Naive thymus-derived CD4-positive, alpha-beta T cell (primary cell): ENCODE data around the gene KISS1. TPM values are rescaled to one million over a fixed set of nuclear protein-coding genes. Genes with fewer than 3 reads are reported as not detected.

ENCODE experiments used
- ATAC-seq: fragments of 150-1000 bp; cut with Tn5 transposase; 2 replicates; pipeline ENCODE4 v1.10.0; 2021; ENCODE audit warnings: mild to moderate bottlenecking, moderate library complexity
- CTCF ChIA-PET: fragments of 350-600 bp; sonication (Branson Sonifier 250); formaldehyde crosslinking; loops from one replicate; lab custom pipeline; 2021; ENCODE audit warnings: antibody characterized with exemption; lab: Charles Lee
- POLR2A ChIA-PET: fragments of 350-600 bp; sonication (Branson Sonifier 250); formaldehyde crosslinking; loops from one replicate; lab custom pipeline; 2021; ENCODE audit warnings: antibody characterized with exemption, inconsistent platforms; lab: Charles Lee
- DNase-seq, 9 donors: peaks; one replicate each; pipeline versions ENCODE4 v3.0.0 to v3.0.0-alpha.2; 2020 to 2022; ENCODE audit warnings: mixed read lengths in 1 of 9
- H3K27ac ChIP-seq: one replicate; pipeline ENCODE4 v1.7.0; 2013; ENCODE audit warnings: mild to moderate bottlenecking, low read depth, low read length, moderate library complexity
- H3K27me3 ChIP-seq, 2 donors: one replicate each; pipeline ENCODE4 v1.7.0; 2013; ENCODE audit warnings: low read length in 2 of 2, mild to moderate bottlenecking in 2 of 2, moderate library complexity in 2 of 2; ENCODE audit not compliant: control insufficient read depth in 2 of 2, insufficient read depth in 2 of 2
- H3K36me3 ChIP-seq, 3 experiments: 1 replicate in 2 of 3; 2 replicates in 1 of 3; pipeline ENCODE4 v1.7.0; 2013; ENCODE audit warnings: low read length in 3 of 3, mild to moderate bottlenecking in 3 of 3, moderate library complexity in 1 of 3; ENCODE audit not compliant: insufficient read depth in 3 of 3, control insufficient read depth in 2 of 3
- H3K4me1 ChIP-seq, 2 donors: one replicate each; pipeline ENCODE4 v1.7.0; 2013; ENCODE audit warnings: low read length in 2 of 2, mild to moderate bottlenecking in 2 of 2, moderate library complexity in 1 of 2; ENCODE audit not compliant: control insufficient read depth in 2 of 2, insufficient read depth in 2 of 2
- H3K4me3 ChIP-seq: 2 replicates; pipeline ENCODE4 v1.7.0; 2013; ENCODE audit warnings: mild to moderate bottlenecking, low read length
- H3K9me3 ChIP-seq, 3 experiments: 1 replicate in 2 of 3; 2 replicates in 1 of 3; pipeline ENCODE4 v1.7.0; 2013; ENCODE audit warnings: low read length in 3 of 3; ENCODE audit not compliant: control insufficient read depth in 2 of 3
- H3K27ac Mint-ChIP-seq, 9 donors: one replicate each; pipeline ENCODE4 v1.8.0; 2020 to 2022; ENCODE audit warnings: mixed read lengths in 9 of 9, mild to moderate bottlenecking in 8 of 9, moderate library complexity in 5 of 9, inconsistent platforms in 2 of 9
- H3K27me3 Mint-ChIP-seq, 5 donors: one replicate each; pipeline ENCODE4 v1.8.0; 2021 to 2022; ENCODE audit warnings: mixed read lengths in 5 of 5, mild to moderate bottlenecking in 1 of 5
- H3K36me3 Mint-ChIP-seq, 5 donors: one replicate each; pipeline ENCODE4 v1.8.0; 2020 to 2022; ENCODE audit warnings: mixed read lengths in 5 of 5, mild to moderate bottlenecking in 3 of 5, inconsistent platforms in 1 of 5
- H3K4me1 Mint-ChIP-seq, 7 donors: one replicate each; pipeline ENCODE4 v1.8.0; 2020 to 2022; ENCODE audit warnings: mixed read lengths in 7 of 7, mild to moderate bottlenecking in 3 of 7, inconsistent platforms in 1 of 7
- H3K4me3 Mint-ChIP-seq, 10 donors: one replicate each; pipeline ENCODE4 v1.8.0; 2020 to 2022; ENCODE audit warnings: mild to moderate bottlenecking in 10 of 10, mixed read lengths in 10 of 10, moderate library complexity in 6 of 10, inconsistent platforms in 2 of 10
- H3K9me3 Mint-ChIP-seq, 11 donors: one replicate each; pipeline ENCODE4 v1.8.0; 2020 to 2022; ENCODE audit warnings: mixed read lengths in 11 of 11, mild to moderate bottlenecking in 4 of 11, inconsistent platforms in 1 of 11, moderate library complexity in 1 of 11
- intact Hi-C, 2 donors: fragments of 100-400 bp; cut with micrococcal nuclease; formaldehyde crosslinking; loops; one replicate each; pipeline ENCODE4 v1.15.1; 2023
- polyA plus RNA-seq, 2 donors: library from polyadenylated mRNA; unstranded; fragments of 300-500 nt; fragmentation: Illumina TruSeq; gene quantifications; one replicate each; pipeline ENCODE4 v1.2.3, GENCODE V29; 2021
- total RNA-seq, 6 experiments: library from RNA in 5 of 6; stranded (reverse) in 5 of 6; gene quantifications; 1 replicate in 5 of 6; 2 replicates in 1 of 6; pipeline ENCODE4 v1.2.3 and lab custom pipeline; 2021 to 2026

The KISS1 gene
- total and polyA plus RNA-seq, 7 experiments from 2014 or later: 0.61 TPM; not detected in 6

DNA sequence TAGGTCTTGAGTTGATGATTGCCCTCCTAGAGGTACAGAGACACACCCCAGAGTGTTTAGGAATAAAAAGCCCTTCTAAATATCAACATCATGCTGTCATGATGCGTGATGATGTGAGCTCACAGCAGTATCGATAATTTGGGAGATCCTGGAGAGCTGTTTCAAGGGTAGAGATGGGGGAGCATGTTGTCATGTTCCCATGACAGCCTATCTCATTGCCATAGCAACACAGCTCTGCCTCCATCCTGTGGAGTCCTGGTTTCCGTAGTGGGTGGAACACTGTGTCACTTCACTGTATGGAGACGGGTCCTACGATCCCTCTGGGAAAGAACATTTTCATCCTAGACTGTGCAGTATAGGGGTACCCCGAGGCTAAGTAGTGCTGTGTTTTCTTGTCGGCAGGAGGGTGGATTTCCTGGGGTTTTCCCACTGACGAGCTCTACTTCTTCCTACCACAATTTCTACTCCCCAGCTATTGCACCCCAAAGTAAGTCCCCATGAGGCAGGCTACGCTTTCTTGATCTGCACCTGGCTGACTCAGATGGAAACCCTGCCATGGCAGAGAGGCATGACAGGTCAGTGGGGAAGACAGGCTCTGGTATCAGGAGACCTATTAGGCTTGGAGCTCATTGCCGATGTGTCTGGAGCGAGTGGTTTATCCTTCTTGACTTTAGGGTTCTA lies 7.2 kb downstream of the KISS1 start:
- H3K27ac Mint-ChIP-seq: peak overlapping the region in 1 of 9 donors; percentile 57

DNA sequence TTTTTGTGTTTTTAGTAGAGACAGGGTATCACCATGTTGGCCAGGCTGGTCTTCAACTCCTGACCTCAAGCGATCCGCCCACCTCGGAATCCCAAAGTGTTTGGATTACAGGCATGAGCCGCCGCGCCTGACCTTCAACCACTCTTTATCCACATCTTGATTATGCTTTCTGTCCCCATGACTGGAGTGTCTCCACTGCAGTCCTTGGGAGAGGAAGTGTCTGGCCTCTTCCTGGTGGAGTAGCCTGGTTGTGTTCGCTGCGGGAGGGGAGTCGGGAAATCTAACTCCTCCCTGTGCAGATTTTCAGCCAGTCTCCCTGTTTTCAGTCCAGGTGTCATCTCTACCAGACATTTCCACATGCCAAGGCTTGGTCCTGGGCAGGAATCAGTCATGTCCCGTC lies 9.7 kb downstream of the KISS1 start:
- H3K27ac ChIP-seq: no peak overlapping the region
- Mint-ChIP-seq H3K27ac (no peak overlapping the region), H3K27me3 (peaks cover 40 to 57% (median 46%) of the 10 kb centered on the region in 5 donors), H3K36me3 (no peaks in the 10 kb centered on the region), H3K9me3 (no peaks in the 10 kb centered on the region), H3K4me1 (peaks cover 4 to 23% (median 13%) of the 10 kb centered on the region in 7 donors), H3K4me3 (no peak overlapping the region)
- CTCF ChIA-PET: no interaction called here
- intact Hi-C loops: no loop called here
- H3K4me3 ChIP-seq: no peak overlapping the region
- peaks cover 3% of the 10 kb centered on the region in 2 donors for H3K27me3 ChIP-seq
- H3K4me1 ChIP-seq: no peaks in the 10 kb centered on the region
- H3K9me3 ChIP-seq: no peaks in the 10 kb centered on the region
- ATAC-seq (no peak), DNase-seq (no peak)
- no peaks in the 10 kb centered on the region for H3K36me3 ChIP-seq
- POLR2A ChIA-PET: no interaction called here

More for the DNA sequence above, 7.2 kb downstream of the KISS1 start:
- ATAC-seq: peak; percentile 36
- Mint-ChIP-seq H3K4me3 (peak overlapping the region in 2 of 10 donors; percentile 15 to 21), H3K27me3 (peaks cover 50 to 67% (median 56%) of the 10 kb centered on the region in 5 donors), H3K36me3 (no peaks in the 10 kb centered on the region), H3K9me3 (no peaks in the 10 kb centered on the region), H3K4me1 (peaks cover 4 to 23% (median 13%) of the 10 kb centered on the region in 7 donors)
- POLR2A ChIA-PET: no interaction called here
- H3K27ac ChIP-seq: no peak overlapping the region
- intact Hi-C loops: no loop called here
- no peaks in the 10 kb centered on the region for H3K9me3 ChIP-seq
- no peaks in the 10 kb centered on the region for H3K4me1 ChIP-seq
- H3K36me3 ChIP-seq: no peaks in the 10 kb centered on the region
- DNase-seq: peak in 1 of 9 donors; percentile 13
- peaks cover 3% of the 10 kb centered on the region in 2 donors for H3K27me3 ChIP-seq
- CTCF ChIA-PET: interaction anchor here (0.9 to 1.9 kb wide), 2 partner anchors 12 to 18 kb away, joined by 3 to 8 read pairs; no protein-coding TSS in a partner anchor
- no peak overlapping the region for H3K4me3 ChIP-seq

DNA sequence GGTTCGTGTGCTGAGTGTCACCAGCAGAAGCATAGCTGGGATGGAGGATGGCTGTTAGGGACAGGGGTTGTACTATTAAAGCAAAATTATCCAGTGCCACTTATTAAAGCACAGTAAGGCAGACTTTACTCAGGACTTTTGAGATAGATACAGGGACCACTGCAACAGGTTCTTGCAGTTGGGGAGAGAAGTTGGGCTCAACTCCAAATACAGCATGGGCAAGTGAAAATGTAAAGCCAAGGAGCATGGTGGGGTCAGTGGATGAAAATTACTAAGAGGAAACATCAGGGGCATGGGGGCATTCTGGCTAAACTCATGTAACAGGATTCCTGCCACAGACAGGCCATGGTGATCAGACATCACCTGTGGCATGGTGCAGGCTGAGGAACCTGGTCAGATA lies 15.2 kb downstream of the KISS1 start:
- no peak overlapping the region for H3K4me3 Mint-ChIP-seq
- intact Hi-C loops: no loop called here
- H3K4me1 Mint-ChIP-seq: no peaks in the 10 kb centered on the region
- H3K27ac Mint-ChIP-seq: no peak overlapping the region
- H3K36me3 Mint-ChIP-seq: no peaks in the 10 kb centered on the region
- H3K4me1 ChIP-seq: no peaks in the 10 kb centered on the region
- CTCF ChIA-PET: no interaction called here
- no peak overlapping the region for H3K27ac ChIP-seq
- H3K9me3 Mint-ChIP-seq: peaks cover 0 to 4% (median 0%) of the 10 kb centered on the region in 11 donors
- no peak for ATAC-seq
- H3K27me3 Mint-ChIP-seq: peaks cover 4 to 34% (median 6%) of the 10 kb centered on the region in 5 donors
- no peaks in the 10 kb centered on the region for H3K9me3 ChIP-seq
- H3K4me3 ChIP-seq: no peak overlapping the region
- no peaks in the 10 kb centered on the region for H3K27me3 ChIP-seq
- no peaks in the 10 kb centered on the region for H3K36me3 ChIP-seq
- POLR2A ChIA-PET: no interaction called here
- DNase-seq: no peak

- H3K9me3 ChIP-seq: no peaks in the 10 kb centered on the region
- no peak overlapping the region for H3K4me3 ChIP-seq
- H3K27ac Mint-ChIP-seq: no peak overlapping the region
- ATAC-seq (no peak), DNase-seq (no peak)
- H3K27me3 ChIP-seq: no peaks in the 10 kb centered on the region
- POLR2A ChIA-PET: no interaction called here
- no peaks in the 10 kb centered on the region for H3K4me1 Mint-ChIP-seq
- no peaks in the 10 kb centered on the region for H3K36me3 Mint-ChIP-seq
- intact Hi-C loops: no loop called here
- no peaks in the 10 kb centered on the region for H3K36me3 ChIP-seq
- H3K4me1 ChIP-seq: no peaks in the 10 kb centered on the region
- CTCF ChIA-PET: no interaction called here
- H3K27ac ChIP-seq: no peak overlapping the region
- H3K4me3 Mint-ChIP-seq: no peak overlapping the region
- peaks cover 0 to 27% (median 6%) of the 10 kb centered on the region in 5 donors for H3K27me3 Mint-ChIP-seq
- peaks cover 0 to 4% (median 0%) of the 10 kb centered on the region in 11 donors for H3K9me3 Mint-ChIP-seq
Measured at GRCh38 chr1:204180133-204180532, 16.2 kb downstream of the KISS1 start.

DNA sequence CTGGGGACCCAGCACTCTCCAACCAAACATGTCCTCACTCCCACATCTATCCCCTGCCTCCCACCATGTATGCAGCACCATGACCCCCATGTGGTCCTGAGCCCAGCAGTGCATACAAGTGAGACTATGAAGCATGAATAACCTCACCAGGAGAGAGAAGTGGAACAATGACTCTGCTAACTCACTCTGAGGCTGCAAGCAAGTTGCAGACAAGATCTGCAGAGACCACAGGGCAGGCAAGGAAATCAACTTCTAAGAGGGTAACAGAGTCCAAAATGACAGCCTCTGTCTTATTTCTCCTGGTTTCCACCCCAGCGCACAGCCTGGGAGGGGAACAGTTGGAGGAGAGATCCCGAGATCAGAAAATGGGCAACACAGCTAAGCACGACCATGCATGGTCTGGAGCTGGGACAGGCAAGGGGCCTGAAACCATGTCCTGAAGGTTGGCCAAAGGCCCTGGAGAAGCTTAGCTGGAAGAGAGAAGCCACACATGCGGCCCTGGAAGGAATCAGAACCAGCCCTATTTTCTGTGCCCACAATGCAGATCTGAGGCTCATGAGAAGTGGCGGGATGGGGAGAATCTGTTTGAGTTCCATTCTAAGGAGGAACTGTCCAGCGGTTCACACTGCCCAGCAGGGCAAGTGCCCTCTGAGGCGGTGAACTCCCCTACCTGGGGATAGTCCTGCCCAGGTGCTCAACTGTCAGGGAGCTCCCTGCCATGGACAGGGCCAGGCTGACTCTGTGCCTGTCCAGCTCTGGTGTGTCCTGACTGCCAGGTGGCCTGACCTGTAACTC lies 17.6 kb downstream of the KISS1 start:
- Histone ChIP-seq H3K9me3 (no peaks in the 10 kb centered on the region), H3K4me3 (no peak overlapping the region), H3K36me3 (no peaks in the 10 kb centered on the region), H3K27ac (no peak overlapping the region), H3K27me3 (no peaks in the 10 kb centered on the region), H3K4me1 (no peaks in the 10 kb centered on the region)
- DNase-seq: no peak
- CTCF ChIA-PET: no interaction called here
- ATAC-seq: no peak
- peaks cover 0 to 21% (median 9%) of the 10 kb centered on the region in 5 donors for H3K27me3 Mint-ChIP-seq
- H3K4me1 Mint-ChIP-seq: no peaks in the 10 kb centered on the region
- H3K27ac Mint-ChIP-seq: no peak overlapping the region
- no peak overlapping the region for H3K4me3 Mint-ChIP-seq
- intact Hi-C loops: no loop called here
- H3K36me3 Mint-ChIP-seq: peaks cover 0 to under 1% (median 0%) of the 10 kb centered on the region in 5 donors
- POLR2A ChIA-PET: no interaction called here
- H3K9me3 Mint-ChIP-seq: peaks cover 0 to 5% (median 2%) of the 10 kb centered on the region in 11 donors

GRCh38 chr1:204177133-204177532 lies 19.2 kb downstream of the KISS1 start:
- Histone ChIP-seq H3K36me3 (no peaks in the 10 kb centered on the region), H3K4me3 (no peak overlapping the region), H3K27ac (no peak overlapping the region), H3K9me3 (peaks cover 0 to 5% (median 3%) of the 10 kb centered on the region in 3 experiments), H3K27me3 (no peaks in the 10 kb centered on the region), H3K4me1 (no peaks in the 10 kb centered on the region)
- Mint-ChIP-seq H3K27ac (no peak overlapping the region), H3K9me3 (peaks cover 0 to 21% (median 13%) of the 10 kb centered on the region in 11 donors), H3K4me3 (no peak overlapping the region), H3K27me3 (peaks cover 0 to 22% (median 12%) of the 10 kb centered on the region in 5 donors), H3K36me3 (peaks cover 0 to 11% (median 0%) of the 10 kb centered on the region in 5 donors), H3K4me1 (no peaks in the 10 kb centered on the region)
- ATAC-seq: peak; percentile 32
- intact Hi-C loops: no loop called here
- ChIA-PET POLR2A (no interaction called here), CTCF (interaction anchor here (0.5 to 0.6 kb wide), 3 partner anchors 9 to 313 kb away, joined by 3 to 10 read pairs (median 4); no protein-coding TSS in a partner anchor)
- DNase-seq: no peak
